Small intestine (tissue), 7 donors: ENCODE measurements around the gene IL36B. TPM values are rescaled to one million over a fixed set of nuclear protein-coding genes. Genes with fewer than 3 reads are reported as not detected.

Experiments used
- DNase-seq, 2 donors: peaks; one replicate each; pipeline versions ENCODE4 v3.0.0 to v3.0.0-alpha.2; 2013
- FAIRE-seq: peaks from 2 replicates; lab custom pipeline; 2012; peaks lifted over from hg19 to GRCh38; lab: Jason Lieb, UNC
- H3K27ac ChIP-seq, 3 donors: one replicate each; pipeline ENCODE4 v1.5.1; 2013; ENCODE audit warnings: low read length in 2 of 3, mild to moderate bottlenecking in 2 of 3, control low read depth in 1 of 3, inconsistent platforms in 1 of 3, low read depth in 1 of 3, moderate library complexity in 1 of 3
- H3K27me3 ChIP-seq, 3 donors: one replicate each; pipeline ENCODE4 v1.6.1; 2013; ENCODE audit warnings: low read length in 3 of 3, inconsistent platforms in 1 of 3; ENCODE audit not compliant: control insufficient read depth in 3 of 3, insufficient read depth in 3 of 3
- H3K36me3 ChIP-seq, 3 donors: one replicate each; pipeline ENCODE4 v1.6.1; 2013; ENCODE audit warnings: low read length in 3 of 3, inconsistent platforms in 1 of 3, low read depth in 1 of 3, mild to moderate bottlenecking in 1 of 3, moderate library complexity in 1 of 3; ENCODE audit not compliant: control insufficient read depth in 3 of 3, insufficient read depth in 2 of 3
- H3K4me1 ChIP-seq, 3 donors: one replicate each; pipeline ENCODE4 v1.6.1; 2013; ENCODE audit warnings: low read length in 2 of 3, inconsistent platforms in 1 of 3, low read depth in 1 of 3, mild to moderate bottlenecking in 1 of 3, moderate library complexity in 1 of 3; ENCODE audit not compliant: control insufficient read depth in 3 of 3, insufficient read depth in 2 of 3
- H3K4me3 ChIP-seq, 3 donors: one replicate each; pipeline ENCODE4 v1.5.1; 2013; ENCODE audit warnings: low read length in 3 of 3, control low read depth in 1 of 3, inconsistent platforms in 1 of 3, low read depth in 1 of 3, mild to moderate bottlenecking in 1 of 3, moderate library complexity in 1 of 3
- H3K9me3 ChIP-seq, 2 donors: one replicate each; pipeline ENCODE4 v1.6.1; 2013; ENCODE audit warnings: low read depth in 1 of 2, low read length in 1 of 2; ENCODE audit not compliant: control insufficient read depth in 2 of 2, insufficient read depth in 1 of 2
- WGBS, 3 donors: extraction: QIAGEN DNeasy Blood & Tissue Kit; methylation state at CpG; one replicate each; pipeline ENCODE4 v1.1.7; 2013; 5-methylcytosine and 5-hydroxymethylcytosine counted together
- polyA plus RNA-seq, 4 donors: library from polyadenylated mRNA; stranded (reverse) in 3 of 4; unstranded in 1 of 4; fragments of 200-250 nt in 3 of 4; fragments of 120-200 nt in 1 of 4; gene quantifications; one replicate each; pipeline versions ENCODE4 v1.2.1 to v1.2.3, GENCODE V29; 2013
- donor health status: healthy with polysubstance abuse.
- donor health status: control.
- donor health status: control.
- donor health status: Bipolar disorder and iron deficiency.
- donor health status: healthy.

Gene IL36B
- polyA plus RNA-seq, 4 donors = not detected

DNA sequence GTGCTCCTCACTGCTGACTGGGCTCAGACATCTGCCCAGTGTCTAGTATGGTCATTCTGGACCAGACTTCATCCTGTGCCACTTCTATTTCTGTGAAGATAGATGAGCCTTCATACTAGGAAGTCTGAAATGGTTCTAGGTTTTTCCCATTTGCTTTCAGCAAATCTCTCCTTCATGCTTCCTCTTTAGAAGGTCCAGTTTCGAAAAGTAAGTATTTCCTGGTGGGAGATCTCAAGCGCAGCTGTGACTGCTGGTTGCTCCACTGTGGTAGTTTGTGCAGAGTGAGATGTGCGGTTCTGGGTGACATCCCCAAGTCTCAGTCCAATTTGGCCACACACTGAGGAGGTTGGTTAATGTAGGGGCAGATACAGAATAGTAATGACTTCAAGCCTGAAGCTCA, 14.4 kb downstream of the IL36B start:
- DNase-seq = no peak
- WGBS, 3 donors = 85 to 91% (median 88%) methylated on average over 3 of the region's 3 CpGs
- peaks cover 0 to 5% (median 0%) of the 10 kb centered on the region in 3 donors for H3K27me3 ChIP-seq
- no peak for FAIRE-seq
- H3K27ac ChIP-seq = no peak overlapping the region
- H3K9me3 ChIP-seq = no peaks in the 10 kb centered on the region
- peaks cover 0 to 4% (median 0%) of the 10 kb centered on the region in 3 donors for H3K4me1 ChIP-seq
- no peak overlapping the region for H3K4me3 ChIP-seq
- H3K36me3 ChIP-seq = no peaks in the 10 kb centered on the region

DNA sequence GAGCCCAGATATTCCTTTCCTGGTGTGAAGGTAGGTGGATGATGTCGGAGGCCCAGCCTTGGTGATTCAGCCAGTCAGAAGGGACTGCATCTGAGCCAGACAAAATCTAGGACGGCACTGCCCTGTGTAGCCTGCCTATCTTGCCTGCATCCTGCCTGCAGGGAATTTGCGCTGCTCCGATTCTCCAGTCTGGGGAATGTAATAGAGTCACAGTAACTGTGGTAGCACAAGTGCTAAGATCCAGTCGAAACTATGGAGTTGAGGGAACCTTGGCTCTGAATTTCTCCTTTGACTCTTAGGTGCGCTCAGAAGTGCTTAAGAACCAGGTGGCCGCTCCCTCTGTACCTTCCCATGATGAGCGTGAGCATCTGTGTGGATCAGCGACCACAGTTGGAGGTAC, 15.9 kb downstream of the IL36B start:
- WGBS, 3 donors = 89 to 94% (median 93%) methylated on average over 9 of the region's 9 CpGs
- no peaks in the 10 kb centered on the region for H3K36me3 ChIP-seq
- H3K4me1 ChIP-seq = peaks cover 0 to 4% (median 0%) of the 10 kb centered on the region in 3 donors
- DNase-seq = no peak
- FAIRE-seq = no peak
- H3K27me3 ChIP-seq = peaks cover 0 to 5% (median 4%) of the 10 kb centered on the region in 3 donors
- no peaks in the 10 kb centered on the region for H3K9me3 ChIP-seq
- H3K4me3 ChIP-seq = no peak overlapping the region
- H3K27ac ChIP-seq = no peak overlapping the region

DNA sequence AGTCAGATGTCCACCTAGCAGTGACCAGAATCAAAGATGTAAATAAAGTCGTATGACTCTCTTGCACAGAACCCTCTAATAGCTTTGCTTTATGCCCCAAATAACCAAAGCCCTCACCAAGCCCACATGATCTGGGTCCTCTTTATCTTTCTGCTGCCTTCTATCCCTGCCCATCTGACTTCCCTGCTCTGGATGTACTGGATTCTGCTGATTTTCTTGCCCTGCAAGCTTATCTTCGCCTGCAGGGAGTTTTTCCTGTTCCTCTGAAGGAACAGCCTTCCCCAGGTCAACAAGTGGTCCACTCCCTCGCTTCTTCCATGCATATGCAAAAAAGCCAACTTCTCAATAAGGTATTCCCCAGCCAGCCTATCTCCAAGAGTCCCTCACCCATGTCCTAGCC, 18.7 kb downstream of the IL36B start:
- Histone ChIP-seq H3K4me3 (no peak overlapping the region), H3K27me3 (peaks cover 0 to 9% (median 5%) of the 10 kb centered on the region in 3 donors), H3K27ac (no peak overlapping the region), H3K4me1 (peaks cover 0 to 3% (median 0%) of the 10 kb centered on the region in 3 donors), H3K9me3 (no peaks in the 10 kb centered on the region), H3K36me3 (no peaks in the 10 kb centered on the region)
- FAIRE-seq (no peak), DNase-seq (no peak)
- WGBS, 3 donors = 57 to 76% (median 74%) methylated on average over 3 of the region's 3 CpGs

DNA sequence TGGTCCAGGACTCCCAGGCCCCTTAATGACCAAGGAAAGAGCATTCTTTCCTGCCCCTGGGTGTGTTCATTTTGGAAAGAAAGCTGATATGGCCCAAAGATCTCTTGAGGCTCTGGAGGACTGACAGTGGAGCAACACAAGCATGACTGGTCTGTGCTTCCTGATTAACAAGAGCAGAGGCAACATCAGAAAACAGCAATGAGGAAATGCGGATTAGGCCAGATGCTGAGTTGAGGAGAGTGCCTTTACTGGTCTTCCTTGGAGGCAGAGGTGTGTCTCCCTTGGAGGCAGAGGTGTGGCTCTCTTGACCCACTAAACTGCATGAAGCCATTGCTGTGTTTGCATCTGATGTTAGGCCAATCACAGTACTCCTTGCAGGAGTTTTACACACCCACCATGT, 19.9 kb downstream of the IL36B start:
- Histone ChIP-seq H3K27me3 (peaks cover 0 to 13% (median 5%) of the 10 kb centered on the region in 3 donors), H3K27ac (no peak overlapping the region), H3K9me3 (no peaks in the 10 kb centered on the region), H3K4me1 (no peaks in the 10 kb centered on the region), H3K36me3 (no peaks in the 10 kb centered on the region), H3K4me3 (no peak overlapping the region)
- DNase-seq (no peak), FAIRE-seq (no peak)
- WGBS, 3 donors = 84 to 93% (median 89%) methylated on average over 1 of the region's 1 CpG

DNA sequence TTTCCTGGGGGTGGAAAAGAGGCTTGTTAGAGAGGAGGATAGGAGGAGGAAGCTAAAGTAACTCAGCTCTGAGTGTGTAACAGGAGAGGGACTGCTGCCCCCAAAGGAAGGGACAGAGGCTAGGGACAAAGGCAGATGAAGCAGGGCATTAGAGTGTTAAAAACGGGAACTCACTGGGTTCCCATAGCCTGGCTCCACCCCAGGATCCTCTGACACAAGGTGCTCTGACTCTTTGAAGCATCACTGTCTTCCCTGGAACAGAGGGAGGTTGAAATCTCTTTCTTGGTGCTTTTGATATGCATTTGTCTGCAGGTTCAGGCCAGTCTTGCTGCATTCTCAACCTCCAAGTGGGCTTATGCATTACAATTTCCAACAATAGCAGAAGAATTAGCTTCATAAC, 24.6 kb downstream of the IL36B start:
- WGBS, 3 donors = 8 to 10% (median 9%) methylated on average over 1 of the region's 1 CpG
- no peak for FAIRE-seq

DNA sequence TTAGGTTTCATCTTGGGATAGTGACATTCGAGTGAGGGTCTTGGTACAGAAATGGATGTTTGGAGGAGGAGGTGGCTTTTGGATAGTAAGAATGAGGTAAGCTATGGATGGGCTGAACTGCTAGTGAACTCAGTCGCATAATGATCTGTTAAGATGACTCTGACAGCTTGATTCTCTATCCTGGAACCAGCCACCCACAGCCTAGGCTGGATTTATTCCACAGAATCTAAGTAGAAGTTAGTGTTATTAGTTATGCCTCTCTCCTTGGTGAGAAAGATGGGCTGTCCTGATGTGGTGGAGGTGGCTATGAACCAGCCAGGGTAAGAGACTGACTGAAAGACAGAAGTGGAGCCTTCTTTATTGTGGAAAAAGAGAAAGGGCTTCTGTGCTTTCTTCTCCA, 25.0 kb downstream of the IL36B start:
- Histone ChIP-seq H3K4me3 (no peak overlapping the region), H3K27me3 (peaks cover 0 to 26% (median 3%) of the 10 kb centered on the region in 3 donors), H3K36me3 (no peaks in the 10 kb centered on the region), H3K9me3 (no peaks in the 10 kb centered on the region), H3K4me1 (no peaks in the 10 kb centered on the region), H3K27ac (no peak overlapping the region)
- 75 to 82% (median 78%) methylated on average over 2 of the region's 2 CpGs for WGBS, 3 donors
- FAIRE-seq (no peak), DNase-seq (no peak)

More for the DNA sequence above, 24.6 kb downstream of the IL36B start:
- no peaks in the 10 kb centered on the region for H3K36me3 ChIP-seq
- no peak overlapping the region for H3K27ac ChIP-seq
- no peaks in the 10 kb centered on the region for H3K4me1 ChIP-seq
- no peak for DNase-seq
- H3K9me3 ChIP-seq = no peaks in the 10 kb centered on the region
- no peak overlapping the region for H3K4me3 ChIP-seq
- peaks cover 0 to 26% (median 3%) of the 10 kb centered on the region in 3 donors for H3K27me3 ChIP-seq

DNA sequence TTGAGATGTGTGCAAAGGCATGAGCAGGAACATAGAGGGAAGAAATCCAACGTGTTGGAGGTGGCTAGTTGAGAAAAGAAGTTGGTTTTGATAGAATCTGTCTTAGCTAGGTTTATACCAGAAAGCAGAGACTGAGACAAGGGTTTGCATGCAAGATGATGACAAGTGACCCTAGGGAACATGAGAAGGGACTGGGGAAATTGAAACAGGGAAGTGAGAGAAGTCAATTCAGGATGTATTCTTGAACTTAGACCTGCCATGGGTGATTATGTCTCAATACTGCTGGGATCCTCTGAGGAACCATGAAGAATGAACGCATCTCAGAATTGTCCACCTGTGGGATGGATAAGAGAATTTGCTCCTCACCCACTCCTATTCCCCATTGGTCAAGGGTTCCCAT, 26.9 kb downstream of the IL36B start:
- 38 to 59% (median 57%) methylated on average over 2 of the region's 2 CpGs for WGBS, 3 donors
- Histone ChIP-seq H3K4me1 (no peaks in the 10 kb centered on the region), H3K4me3 (no peak overlapping the region), H3K9me3 (no peaks in the 10 kb centered on the region), H3K36me3 (no peaks in the 10 kb centered on the region), H3K27ac (no peak overlapping the region), H3K27me3 (peaks cover 0 to 22% (median 3%) of the 10 kb centered on the region in 3 donors)
- no peak for DNase-seq
- FAIRE-seq = no peak

DNA sequence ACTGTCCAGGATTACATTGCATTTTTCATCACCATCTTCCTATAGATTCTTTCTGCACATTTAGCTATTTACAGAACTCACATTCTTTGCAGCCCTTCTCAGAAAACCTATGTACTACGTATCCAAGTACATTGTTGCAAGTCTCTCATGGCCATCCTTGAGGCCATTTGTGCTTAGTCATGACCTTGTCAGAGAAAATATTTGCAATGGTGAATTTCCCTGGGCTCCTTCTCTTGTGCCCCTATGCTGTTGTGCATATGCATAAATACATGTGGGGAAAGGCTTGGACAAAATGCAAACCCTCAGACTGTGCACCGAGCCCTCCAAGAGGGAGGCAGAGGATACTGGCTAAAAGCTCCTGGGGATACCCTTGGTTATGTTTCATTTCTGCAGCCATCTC, 27.9 kb downstream of the IL36B start:
- DNase-seq (no peak), FAIRE-seq (no peak)
- peaks cover 0 to 16% (median 3%) of the 10 kb centered on the region in 3 donors for H3K27me3 ChIP-seq
- H3K9me3 ChIP-seq = no peaks in the 10 kb centered on the region
- 88 to 95% (median 94%) methylated on average over 2 of the region's 2 CpGs for WGBS, 3 donors
- no peak overlapping the region for H3K27ac ChIP-seq
- no peak overlapping the region for H3K4me3 ChIP-seq
- no peaks in the 10 kb centered on the region for H3K36me3 ChIP-seq
- H3K4me1 ChIP-seq = no peaks in the 10 kb centered on the region

DNA sequence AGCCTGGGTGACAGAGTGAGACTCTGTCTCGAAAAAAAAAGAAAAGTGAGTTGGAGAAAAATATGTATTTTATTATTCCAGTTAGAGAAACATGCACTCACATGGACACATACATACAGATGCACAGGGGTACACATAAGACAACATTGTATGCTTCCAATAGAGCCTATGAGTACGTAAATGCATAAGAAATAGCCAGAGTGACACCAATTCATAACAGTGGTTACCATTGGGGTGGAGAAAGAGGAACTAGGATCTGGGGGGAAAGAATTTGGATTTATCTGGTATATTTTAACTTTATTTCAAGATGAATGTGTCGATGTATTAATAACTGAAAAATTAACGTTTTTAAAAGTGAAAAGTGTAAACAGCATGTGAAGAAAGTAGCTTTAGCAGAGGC, 31.4 kb downstream of the IL36B start:
- no peak overlapping the region for H3K4me3 ChIP-seq
- H3K36me3 ChIP-seq = no peaks in the 10 kb centered on the region
- 49 to 70% (median 58%) methylated on average over 4 of the region's 4 CpGs for WGBS, 3 donors
- no peak for FAIRE-seq
- no peak for DNase-seq
- H3K9me3 ChIP-seq = peaks cover 0 to 3% of the 10 kb centered on the region in 2 donors
- H3K4me1 ChIP-seq = no peaks in the 10 kb centered on the region
- peaks cover 0 to 14% (median 6%) of the 10 kb centered on the region in 3 donors for H3K27me3 ChIP-seq
- H3K27ac ChIP-seq = no peak overlapping the region
